ENCODE data around the gene GAL3ST1.
"Not testable (repeated sequence)": the region's sequence is repeated elsewhere in the genome, so short reads cannot be mapped to it uniquely, and the experiment has no call there.

GAL3ST1 gene

GRCh38 chr22:30592360-30592713 lies 17.9 kb upstream of the GAL3ST1 start:
- DNase-seq = not testable (repeated sequence)

GRCh38 chr22:30591588-30592359 lies 17.3 kb upstream of the GAL3ST1 start, which contains the start of gene PES1:
Gene PES1 (minus strand): TSS chr22:30591910. CDS start chr22:30591833, 77 bp downstream.
- DNase-seq = peak; percentile 86 to 95

DNA sequence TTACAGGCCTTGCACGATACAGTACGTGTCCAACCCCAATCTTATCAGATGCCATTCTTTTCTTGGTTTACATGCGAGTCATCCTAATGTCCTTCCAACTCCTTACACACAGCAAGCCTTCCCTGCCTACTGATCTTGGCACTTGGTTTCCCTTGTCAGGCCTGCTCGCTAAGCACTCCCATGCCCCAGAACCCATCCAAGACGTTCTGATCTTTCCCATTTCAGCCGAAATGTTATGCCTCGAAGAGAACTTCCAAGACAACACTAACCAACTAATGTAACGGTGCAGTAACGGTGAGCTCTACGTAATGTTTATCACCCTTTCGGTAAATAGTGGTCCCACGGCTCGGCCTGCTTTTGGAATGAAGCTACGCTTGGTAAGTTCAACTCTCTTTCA lies 16.7 kb upstream of the GAL3ST1 start:
- DNase-seq = no peak

DNA sequence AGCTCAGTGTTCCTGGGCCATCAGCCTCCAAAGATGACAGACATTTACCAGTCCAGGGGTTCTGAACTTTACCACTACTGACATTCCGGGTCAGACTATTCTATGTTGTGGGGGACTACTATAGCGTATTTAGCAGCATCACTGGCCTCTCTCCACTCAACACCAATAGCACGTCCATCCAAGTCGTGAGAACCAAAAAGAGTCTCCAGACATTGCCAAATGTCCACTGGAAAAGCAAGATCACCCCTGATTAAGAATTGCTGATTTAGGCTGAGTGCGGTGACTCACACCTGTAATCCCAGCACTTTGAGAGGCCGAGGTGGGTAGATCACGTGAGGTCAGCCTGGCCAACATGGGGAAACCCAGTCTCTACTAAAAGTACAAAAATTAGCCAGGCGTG lies 11.9 kb upstream of the GAL3ST1 start:
- DNase-seq = no peak

DNA sequence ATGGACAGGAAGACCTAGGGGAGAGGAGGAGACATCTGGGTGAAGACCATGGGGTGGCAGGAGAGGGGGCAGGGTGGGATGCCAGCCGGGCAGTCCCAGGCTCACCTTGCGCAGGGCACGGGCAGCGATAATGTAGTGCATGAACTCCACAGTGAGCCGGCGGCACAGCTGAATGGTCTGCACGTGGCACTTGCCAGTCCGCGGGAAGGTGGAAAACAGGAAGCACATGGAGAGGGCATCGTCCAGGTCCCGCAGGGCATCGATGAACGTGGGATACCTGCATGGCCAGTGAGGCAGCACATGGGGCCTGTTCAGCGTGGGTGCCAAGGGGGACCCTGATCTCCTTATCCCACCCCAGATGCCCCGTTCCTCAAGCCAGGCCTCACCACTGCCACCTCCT lies 10.0 kb upstream of the GAL3ST1 start:
- DNase-seq = no peak

GRCh38 chr22:30582788-30583545 lies 8.5 kb upstream of the GAL3ST1 start:
- no peak for DNase-seq

DNA sequence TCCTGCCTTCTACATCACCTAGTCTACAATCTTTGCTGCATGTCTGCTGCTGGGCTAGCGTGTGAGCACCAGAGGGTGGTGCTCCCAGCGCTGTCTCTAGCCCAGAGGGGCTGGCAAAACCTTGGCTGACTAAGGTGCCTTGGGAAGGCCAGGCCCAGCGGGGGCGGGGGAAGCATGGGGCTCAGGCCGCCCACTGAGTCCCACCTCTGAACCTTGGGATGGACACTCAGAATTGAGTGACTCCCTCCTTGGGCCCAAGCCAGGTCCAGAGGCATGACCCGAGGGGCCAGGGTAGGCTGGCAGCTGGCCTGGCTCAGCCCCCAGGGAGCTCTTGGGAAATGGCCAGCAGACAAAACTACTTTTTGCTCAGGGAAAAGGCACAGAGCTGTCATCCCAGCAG lies 7.6 kb upstream of the GAL3ST1 start:
- DNase-seq = no peak

DNA sequence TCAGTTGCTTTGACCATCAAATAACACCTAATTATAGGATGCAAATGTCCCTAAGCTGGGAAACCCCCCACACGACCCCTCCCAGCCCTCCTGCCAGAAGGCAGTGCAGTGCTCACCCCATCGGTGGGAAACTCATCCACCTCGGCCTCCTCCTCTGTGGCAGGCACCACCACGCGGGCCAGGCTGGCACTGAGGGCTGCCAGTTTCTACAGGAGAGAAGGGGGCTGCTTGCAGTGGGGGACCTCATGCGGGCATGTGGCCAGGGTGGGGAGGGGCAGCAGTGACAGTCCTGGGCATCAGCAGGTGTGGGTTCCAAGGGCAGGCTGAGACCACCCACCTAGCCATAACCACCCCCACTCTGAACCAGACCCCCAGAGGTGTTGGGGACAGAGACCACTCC lies 6.4 kb upstream of the GAL3ST1 start:
- no peak for DNase-seq

GRCh38 chr22:30578481-30578880 lies 4.0 kb upstream of the GAL3ST1 start:
- DNase-seq = no peak

DNA sequence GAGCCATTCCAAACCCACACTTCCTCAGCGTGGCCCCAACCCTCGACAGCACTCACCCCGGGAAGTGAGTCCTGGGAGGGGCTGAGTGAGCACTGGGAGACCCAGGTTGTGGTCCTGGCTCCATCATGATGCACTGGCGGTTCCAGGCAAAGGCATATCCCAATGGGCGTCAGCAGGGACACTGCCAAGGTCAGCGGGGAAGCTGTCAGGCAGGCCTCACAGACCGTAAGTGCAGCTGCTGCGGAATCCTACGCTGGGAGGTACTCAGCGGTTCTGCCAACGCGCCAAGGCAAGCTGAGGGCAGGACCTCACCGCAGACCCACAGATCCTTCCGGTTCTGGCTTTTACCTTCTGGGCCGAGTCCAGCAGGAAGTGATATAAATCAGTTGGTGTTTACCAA lies 1.4 kb upstream of the GAL3ST1 start:
- no peak for DNase-seq

DNA sequence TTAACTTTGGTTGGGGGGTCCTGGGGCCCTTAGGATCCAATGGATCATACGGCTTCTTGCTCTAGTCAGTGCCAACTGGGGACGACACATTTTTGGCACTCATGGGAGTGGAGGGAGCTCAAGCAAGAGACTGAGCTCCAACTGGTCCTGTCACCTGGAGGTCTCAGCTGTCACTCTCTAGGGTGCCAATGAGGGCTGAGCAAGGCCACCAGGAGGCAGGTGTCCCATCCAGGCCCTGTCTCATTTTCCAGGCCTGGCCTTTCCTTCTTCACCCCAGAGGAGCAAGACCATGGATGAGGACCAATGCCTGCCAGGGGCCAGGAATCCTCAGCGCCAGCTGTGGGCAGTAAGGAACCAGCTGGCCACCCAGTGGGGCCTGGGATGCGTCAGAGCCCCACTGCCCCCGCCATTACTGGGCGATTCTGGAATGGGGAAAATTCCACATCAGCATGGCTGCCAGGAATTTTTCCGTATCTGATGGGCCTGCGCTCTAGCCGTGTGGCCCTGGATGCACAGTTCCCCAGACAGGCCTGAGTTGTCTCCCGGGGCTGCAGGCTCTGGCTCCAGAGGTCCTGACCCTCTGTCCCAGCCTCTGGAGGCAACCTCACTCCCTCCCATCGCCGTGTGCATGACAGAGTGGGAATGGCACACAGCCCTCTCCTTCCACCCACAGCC lies 669 bp upstream of the GAL3ST1 start:
- DNase-seq = no peak

- no peak for DNase-seq
Observed at GRCh38 chr22:30573594-30574094, 821 bp downstream of the GAL3ST1 start.

DNA sequence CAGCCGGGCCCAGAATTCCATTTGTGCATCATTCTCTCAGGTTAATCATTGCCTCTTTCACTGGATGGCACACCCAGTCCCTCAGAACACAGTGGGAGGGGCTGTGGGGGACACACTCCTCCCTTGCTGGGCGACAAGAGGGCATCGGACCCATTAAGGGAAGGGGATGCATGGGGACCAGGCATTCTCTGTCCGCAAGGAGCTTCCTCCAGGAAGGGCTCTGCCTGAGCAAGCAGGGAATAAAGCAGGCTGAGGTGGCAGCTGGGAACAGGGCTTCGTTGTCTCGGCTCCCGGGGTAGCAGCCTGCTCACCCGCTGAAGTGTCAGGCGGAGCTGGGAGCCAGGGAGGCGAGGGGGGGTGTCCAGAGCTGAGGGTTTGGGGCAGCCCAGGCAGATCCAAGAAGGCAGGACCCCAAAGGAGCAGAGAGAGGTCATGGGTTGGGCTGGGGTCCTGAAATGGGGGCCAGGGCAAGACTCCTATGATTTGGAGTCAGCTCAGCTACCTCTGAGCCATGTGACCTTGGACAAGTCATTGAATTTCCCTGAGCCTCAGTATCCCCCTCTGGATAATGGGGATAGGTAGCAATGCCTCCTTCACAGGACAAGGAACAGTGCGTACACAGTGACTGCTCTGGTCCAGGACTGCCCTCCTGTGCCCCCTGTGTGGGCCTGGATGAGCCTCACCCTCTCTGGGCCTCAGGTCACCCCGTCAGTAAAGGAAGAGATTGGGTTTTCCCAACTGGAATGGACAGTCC lies 1.4 kb downstream of the GAL3ST1 start:
- DNase-seq = no peak

DNA sequence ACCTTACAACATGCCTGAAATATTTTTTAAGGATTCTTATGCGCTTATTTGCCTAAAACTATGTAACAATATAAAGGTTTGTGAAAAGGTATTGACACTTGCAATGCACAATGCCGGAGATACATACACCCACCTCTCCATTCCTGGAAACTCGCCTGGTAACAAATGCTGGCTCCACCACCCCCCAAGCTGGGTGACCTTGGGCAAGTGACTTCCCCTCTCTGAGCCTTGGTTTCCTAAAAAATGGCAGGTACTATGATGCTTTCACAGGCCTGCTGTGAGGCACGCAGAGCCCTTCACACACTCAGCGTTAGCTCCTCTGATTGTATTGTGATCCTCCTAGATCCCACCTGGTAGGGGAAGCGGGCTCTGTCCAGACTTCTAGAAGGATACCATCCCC lies 2.3 kb downstream of the GAL3ST1 start:
- no peak for DNase-seq

GRCh38 chr22:30569674-30570202 lies 4.7 kb downstream of the GAL3ST1 start:
- DNase-seq = no peak

DNA sequence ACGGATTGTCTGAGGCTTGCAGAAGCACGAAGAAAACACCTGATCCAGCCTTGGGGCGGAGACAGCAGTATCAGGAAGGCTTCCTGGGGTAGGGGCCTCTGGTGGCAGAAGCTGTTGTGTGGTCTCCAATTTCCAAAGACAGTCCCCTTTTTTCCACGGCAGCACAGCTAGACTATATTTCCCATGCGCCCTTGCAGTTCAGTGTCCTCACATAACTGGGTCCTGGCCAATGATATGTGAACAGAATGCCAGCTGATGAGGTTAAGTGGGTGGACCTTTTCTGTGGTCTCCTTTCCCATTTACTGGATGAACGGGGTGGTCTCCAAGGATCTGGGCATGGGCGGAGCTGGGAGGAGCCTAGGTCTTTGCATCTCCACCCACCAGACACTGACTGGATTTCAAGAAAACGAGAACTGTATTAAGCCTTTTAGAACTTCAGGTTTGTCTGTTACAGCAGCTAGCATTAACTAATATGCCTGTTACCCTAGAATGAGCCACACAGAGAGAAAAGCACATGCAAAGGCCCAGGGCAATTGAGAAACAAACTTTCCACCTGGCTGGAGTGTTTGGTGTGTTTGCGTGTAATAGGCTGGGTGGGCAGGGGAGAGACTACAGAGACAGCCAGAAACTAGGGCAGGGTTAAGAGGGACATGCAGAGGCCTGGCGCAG lies 6.2 kb downstream of the GAL3ST1 start:
- DNase-seq = no peak

- not testable (repeated sequence) for DNase-seq
Observed at GRCh38 chr22:30567277-30567676, 7.2 kb downstream of the GAL3ST1 start.

DNA sequence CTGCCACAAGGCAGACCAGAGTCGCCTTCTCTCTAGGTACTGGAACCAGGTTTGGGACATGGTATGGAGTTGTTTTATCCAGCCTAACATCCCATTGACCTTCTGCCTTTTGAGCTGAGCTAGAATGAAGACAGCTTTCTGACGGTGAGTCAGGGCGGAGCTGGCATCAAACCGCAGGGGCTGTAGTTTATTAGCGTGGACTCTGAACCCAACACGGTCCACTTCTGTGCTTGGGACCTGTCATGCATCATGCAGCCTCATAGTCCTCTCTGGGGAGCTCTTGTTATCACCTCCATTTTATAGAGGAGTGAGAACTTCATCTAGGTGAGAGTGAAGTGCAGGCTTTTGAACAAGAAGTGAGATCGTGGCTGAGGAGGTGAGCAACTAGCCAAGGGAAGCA lies 8.3 kb downstream of the GAL3ST1 start:
- no peak for DNase-seq

DNA sequence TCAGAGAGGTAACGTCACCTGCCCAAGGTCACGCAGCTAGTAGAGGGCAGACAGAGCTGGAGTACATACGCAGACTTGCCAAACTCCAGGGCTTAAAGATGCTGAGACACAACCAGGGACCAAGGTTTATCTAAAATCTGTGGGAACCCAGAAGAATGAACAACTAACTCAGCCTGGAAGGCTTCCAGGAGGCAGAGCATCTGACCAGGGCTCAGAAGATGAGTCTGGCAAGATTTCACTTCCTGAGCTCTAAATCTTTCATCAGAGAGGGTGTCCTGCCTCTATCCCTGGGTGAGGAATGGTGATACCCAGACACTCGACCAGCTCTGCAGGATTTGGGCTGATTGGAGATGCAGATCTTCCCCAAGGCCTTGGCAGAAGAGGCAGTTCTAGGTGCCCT lies 9.1 kb downstream of the GAL3ST1 start:
- no peak for DNase-seq

DNA sequence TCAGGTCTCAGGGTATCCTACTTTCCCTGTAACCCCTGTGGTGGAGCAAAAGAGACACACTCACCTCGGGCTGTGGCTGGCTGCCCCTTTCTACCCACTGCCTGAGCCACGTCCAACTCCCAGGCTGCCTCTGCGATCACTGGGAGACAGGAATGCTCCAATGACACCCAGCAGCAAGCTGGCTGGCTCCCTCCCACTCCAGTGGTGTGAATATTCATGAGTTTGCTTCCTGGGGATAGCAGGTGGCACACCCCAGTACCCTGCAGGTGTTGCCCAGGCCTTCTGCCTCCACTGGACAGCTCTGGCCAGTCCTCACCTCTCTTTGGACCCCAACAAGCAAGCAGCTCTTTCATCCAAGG lies 9.7 kb downstream of the GAL3ST1 start:
- DNase-seq = no peak

DNA sequence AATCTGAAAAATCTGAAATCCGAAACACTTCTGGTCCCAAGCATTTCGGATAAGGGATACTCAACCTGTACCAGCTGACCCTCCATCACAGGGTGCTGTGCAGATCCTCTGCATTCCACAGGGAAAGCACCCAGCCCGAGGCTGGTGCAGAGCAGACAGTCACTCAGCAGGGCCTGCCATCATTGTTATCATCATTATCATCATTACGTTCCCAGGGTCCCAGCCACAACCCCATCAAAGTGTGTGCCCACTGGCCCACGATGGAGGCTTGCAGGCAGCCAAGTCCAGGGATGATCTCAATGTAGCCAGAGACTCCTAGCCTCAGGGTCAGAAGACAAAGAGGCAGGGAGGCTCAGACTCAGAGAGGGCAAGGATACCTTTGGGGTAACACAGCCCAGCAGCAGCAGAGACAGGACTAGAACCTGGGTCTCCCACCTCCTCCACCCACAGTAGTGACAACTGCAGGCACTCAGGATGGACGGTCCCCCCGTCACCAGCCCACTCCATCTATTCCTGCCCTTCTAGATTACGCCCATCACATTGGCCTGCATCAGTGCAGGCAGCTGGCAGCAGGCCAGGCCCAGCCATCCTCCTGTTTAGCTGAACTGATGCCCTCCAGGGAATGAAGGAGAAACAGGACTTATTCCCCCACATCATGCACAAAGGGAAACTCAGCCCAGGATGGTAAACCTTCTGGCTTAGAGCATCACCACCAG lies 10.3 kb downstream of the GAL3ST1 start:
- DNase-seq = no peak

Data from stimulated activated CD4-positive, alpha-beta T cell treated with anti-CD3 and anti-CD28 coated beads, Interleukin-4, amount 100 ng/mL, for 4 hours (primary cell).